Endothelial cell of umbilical vein (primary cell): Measurements from ENCODE around the gene WWC1. TPM values are rescaled to one million over a fixed set of nuclear protein-coding genes. Genes with fewer than 3 reads are reported as not detected.
A peak's percentile ranks its signal among the peaks of the same experiment; 100 is the strongest.

Source experiments
- BruUV-seq: library from RNA; stranded (reverse); fragments of 400-500 nt; replicated peaks from 2 replicates; lab custom pipeline; 2021; lab: Mats Ljungman, UMichigan
- CTCF ChIA-PET: fragments of 300-600, 350-600 bp; sonication (Branson Sonifier 250); formaldehyde crosslinking; loops from one replicate; lab custom pipeline; 2021; ENCODE audit warnings: antibody characterized with exemption, inconsistent platforms; lab: Charles Lee
- POLR2A ChIA-PET: fragments of 300-600, 350-600 bp; sonication (Branson Sonifier 250); formaldehyde crosslinking; loops from one replicate; lab custom pipeline; 2021; ENCODE audit warnings: antibody characterized with exemption, inconsistent platforms; lab: Charles Lee
- DNase-seq: peaks from one replicate; pipeline ENCODE4 v3.0.0-alpha.2; 2011; ENCODE audit warnings: low read depth, low spot score
- FAIRE-seq: peaks from 2 replicates; lab custom pipeline; 2011; peaks lifted over from hg19 to GRCh38; lab: Jason Lieb, UNC
- H2AFZ ChIP-seq: 2 replicates; pipeline ENCODE4 v1.6.0; 2012; ENCODE audit warnings: low read depth, low read length, control low read depth, inconsistent platforms
- H3K27ac ChIP-seq: 2 replicates; pipeline ENCODE4 v1.5.1; 2011; ENCODE audit warnings: low read depth, mild to moderate bottlenecking, control low read depth, low read length, moderate library complexity; ENCODE audit not compliant: insufficient read depth
- H3K27me3 ChIP-seq, 2 experiments: 2 replicates each; pipeline versions ENCODE4 v1.6.0 to v1.6.1; 2011; ENCODE audit warnings: low read length in 2 of 2, mixed read lengths in 1 of 2; ENCODE audit not compliant: control insufficient read depth in 2 of 2, insufficient read depth in 2 of 2
- H3K36me3 ChIP-seq, 2 experiments: 2 replicates in 1 of 2; 3 replicates in 1 of 2; pipeline ENCODE4 v1.5.1; 2011; ENCODE audit warnings: low read length in 2 of 2, mild to moderate bottlenecking in 1 of 2, moderate library complexity in 1 of 2; ENCODE audit not compliant: control insufficient read depth in 2 of 2, insufficient read depth in 2 of 2; ENCODE audit errors: extremely low read depth in 1 of 2
- H3K4me1 ChIP-seq: 3 replicates; pipeline ENCODE4 v1.5.1; 2011; ENCODE audit warnings: mild to moderate bottlenecking, low read length; ENCODE audit not compliant: control insufficient read depth, insufficient read depth; ENCODE audit errors: extremely low read depth
- H3K4me2 ChIP-seq: 2 replicates; pipeline ENCODE4 v1.6.1; 2011; ENCODE audit warnings: low read length, control low read depth, mixed read lengths; ENCODE audit not compliant: insufficient read depth
- H3K4me3 ChIP-seq, 3 experiments: fragments of 200-600 bp in 1 of 3; sonication (generic), shearing (Covaris generic) in 1 of 3; replicated peaks in 1 of 3; 2 replicates each; pipeline ENCODE4 v1.5.1; 2011 to 2016; ENCODE audit warnings: control low read depth in 3 of 3, low read length in 3 of 3, mild to moderate bottlenecking in 2 of 3, inconsistent platforms in 1 of 3, low read depth in 1 of 3, moderate library complexity in 1 of 3; ENCODE audit not compliant: insufficient read depth in 1 of 3
- H3K79me2 ChIP-seq: 2 replicates; pipeline ENCODE4 v1.6.0; 2012; ENCODE audit warnings: low read length, inconsistent platforms; ENCODE audit not compliant: control insufficient read depth, insufficient read depth
- H3K9ac ChIP-seq: replicated peaks from 2 replicates; pipeline ENCODE3; 2011; ENCODE audit warnings: low read length, control low read depth; ENCODE audit not compliant: insufficient read depth; ENCODE audit errors: extremely low read depth
- H3K9me1 ChIP-seq: replicated peaks from 3 replicates; pipeline ENCODE4 v1.6.0; 2011; ENCODE audit warnings: mild to moderate bottlenecking, low read length; ENCODE audit not compliant: control insufficient read depth, insufficient read depth; ENCODE audit errors: extremely low read depth
- H3K9me3 ChIP-seq: replicated peaks from 2 replicates; pipeline ENCODE4 v1.5.1; 2012; ENCODE audit warnings: low read length, inconsistent platforms; ENCODE audit not compliant: control insufficient read depth, insufficient read depth
- H4K20me1 ChIP-seq: replicated peaks from 2 replicates; pipeline ENCODE3; 2011; ENCODE audit warnings: mild to moderate bottlenecking, low read length; ENCODE audit not compliant: control insufficient read depth, insufficient read depth; ENCODE audit errors: extremely low read depth
- CTCF ChIP-seq, 2 donors: IDR thresholded peaks; 1 replicate in 1 of 2; 2 replicates in 1 of 2; pipeline ENCODE4 v1.5.1; 2011; ENCODE audit warnings: low read length in 2 of 2, mild to moderate bottlenecking in 2 of 2, moderate library complexity in 2 of 2, control low read depth in 1 of 2, inconsistent platforms in 1 of 2, low read depth in 1 of 2; ENCODE audit not compliant: insufficient read depth in 1 of 2; ENCODE audit errors: extremely low read depth in 1 of 2
- EZH2 ChIP-seq: IDR thresholded peaks from 2 replicates; pipeline ENCODE4 v1.6.1; 2012; ENCODE audit warnings: borderline replicate concordance, low read depth, mild to moderate bottlenecking, moderate library complexity, low read length, inconsistent platforms; ENCODE audit not compliant: severe bottlenecking
- FOS ChIP-seq: IDR thresholded peaks from 2 replicates; pipeline ENCODE4 v1.6.1; 2011; ENCODE audit warnings: mild to moderate bottlenecking, low read length, moderate library complexity, borderline replicate concordance; ENCODE audit not compliant: insufficient read depth
- GATA2 ChIP-seq: IDR thresholded peaks from 2 replicates; pipeline ENCODE4 v1.7.0; 2011; ENCODE audit warnings: low read depth, mild to moderate bottlenecking, moderate library complexity, mixed read lengths, low read length; ENCODE audit not compliant: insufficient read length, insufficient read depth
- JUN ChIP-seq: IDR thresholded peaks from 2 replicates; pipeline ENCODE4 v1.6.1; 2011; ENCODE audit warnings: borderline replicate concordance, low read depth; ENCODE audit not compliant: insufficient read length, insufficient read depth
- MAX ChIP-seq: IDR thresholded peaks from 2 replicates; pipeline ENCODE4 v1.6.1; 2011; ENCODE audit not compliant: insufficient read depth, insufficient read length
- MYC ChIP-seq: IDR thresholded peaks from one replicate; pipeline ENCODE4 v1.6.1; 2011; ENCODE audit warnings: mild to moderate bottlenecking, low read depth, low read length
- POLR2A ChIP-seq: IDR thresholded peaks from 2 replicates; pipeline ENCODE4 v1.6.1; 2012; ENCODE audit warnings: low read depth, mild to moderate bottlenecking, control low read depth, low read length
- POLR2AphosphoS5 ChIP-seq: IDR thresholded peaks from 2 replicates; pipeline ENCODE4 v1.6.1; 2012; ENCODE audit warnings: low read depth, mild to moderate bottlenecking, control low read depth, low read length, moderate library complexity; ENCODE audit not compliant: insufficient read depth
- dilution Hi-C: fragments of 300-500 bp; cut with MboI; formaldehyde crosslinking; loops from one replicate; pipeline ENCODE4 v1.15.0; 2019; ENCODE audit warnings: low sequenced_read_pairs; ENCODE audit not compliant: extremely low pct_ligation_motif_present
- intact Hi-C: fragments of 100-400 bp; cut with micrococcal nuclease; formaldehyde crosslinking; loops from one replicate; pipeline ENCODE4 v1.10.0; 2022
- polyA plus RNA-seq, 4 experiments: library from polyadenylated mRNA; depleted of rRNA in 3 of 4; stranded (reverse) in 3 of 4; unstranded in 1 of 4; fragments of >200 nt; gene quantifications; 2 replicates each; pipeline versions ENCODE4 v1.2.1 to v1.2.3, GENCODE V29; 2011 to 2012; ENCODE audit warnings: missing spikeins in 1 of 4
- total RNA-seq: library from RNA; stranded (reverse); gene quantifications from 2 replicates; pipeline ENCODE4 v1.2.3, GENCODE V29; 2021

The WWC1 gene
- total and polyA plus RNA-seq, 2 donors (not counting 3 experiments of a cell fraction or from before 2014, with no cell fraction given), result 0.03 to 0.91 TPM

GRCh38 chr5:168269937-168270330, 21.5 kb upstream of the WWC1 start:
- H3K4me3 ChIP-seq, result no peak overlapping the region
- no peak overlapping the region for H3K9ac ChIP-seq
- dilution Hi-C loops (no loop called here), intact Hi-C loops (loop anchor here (1.0 to 2.0 kb wide), 6 partner anchors 152 to 1313 kb away; partner anchors contain the start of genes RARS1 and SPDL1)
- no peak for DNase-seq
- peak overlapping the region; percentile 52 for H3K4me2 ChIP-seq
- no peaks in the 10 kb centered on the region for H3K36me3 ChIP-seq
- no peaks in the 10 kb centered on the region for H3K27me3 ChIP-seq
- H3K9me1 ChIP-seq, result no peaks in the 10 kb centered on the region
- no peaks in the 10 kb centered on the region for H3K4me1 ChIP-seq
- no peaks in the 10 kb centered on the region for H3K79me2 ChIP-seq
- no peak for FAIRE-seq
- POLR2A ChIA-PET, result no interaction called here
- no peak overlapping the region for H3K27ac ChIP-seq
- no TSS peak for BruUV-seq
- no peaks in the 10 kb centered on the region for H3K9me3 ChIP-seq
- TF ChIP-seq EZH2, result no peak
- CTCF ChIA-PET, result interaction anchor here (0.8 to 3.1 kb wide), 5 partner anchors 9 to 135 kb away, joined by 3 to 10 read pairs (median 3); no protein-coding TSS in a partner anchor
- H4K20me1 ChIP-seq, result no peaks in the 10 kb centered on the region
- no peak overlapping the region for H2AFZ ChIP-seq

GRCh38 chr5:168270476-168270875, 21.0 kb upstream of the WWC1 start:
- Histone ChIP-seq H3K79me2 (no peaks in the 10 kb centered on the region), H3K9me1 (no peaks in the 10 kb centered on the region), H3K4me2 (no peak overlapping the region), H3K27me3 (no peaks in the 10 kb centered on the region), H3K4me1 (no peaks in the 10 kb centered on the region), H4K20me1 (no peaks in the 10 kb centered on the region), H3K9ac (no peak overlapping the region), H3K27ac (no peak overlapping the region), H2AFZ (no peak overlapping the region), H3K4me3 (no peak overlapping the region), H3K9me3 (no peaks in the 10 kb centered on the region), H3K36me3 (no peaks in the 10 kb centered on the region)
- FAIRE-seq (no peak), DNase-seq (no peak)
- CTCF ChIA-PET, result interaction anchor here (0.8 to 3.1 kb wide), 4 partner anchors 9 to 51 kb away, joined by 3 to 10 read pairs (median 3); no protein-coding TSS in a partner anchor
- POLR2A ChIA-PET, result no interaction called here
- TF ChIP-seq GATA2 (no peak), JUN (no peak), EZH2 (no peak), POLR2A (no peak), CTCF (IDR thresholded peaks at IDR 0.05; ENCODE audit: extremely low read depth in 1 of 2, insufficient read depth in 1 of 2, low read depth in 1 of 2, low read length in 2 of 2) (no peak), MAX (no peak), POLR2AphosphoS5 (no peak), FOS (no peak), MYC (no peak)
- dilution Hi-C loops (no loop called here), intact Hi-C loops (no loop called here)
- BruUV-seq, result no TSS peak
